H1 (cell line): Measurements from ENCODE around the gene CPA4. TPM values are rescaled to one million over a fixed set of nuclear protein-coding genes. Genes with fewer than 3 reads are reported as not detected.

Source experiments
- CTCF ChIA-PET: fragments of 300-600 bp; sonication (Branson Sonifier 250); formaldehyde crosslinking; loops from one replicate; lab custom pipeline; 2021; ENCODE audit not compliant: partially characterized antibody; lab: Charles Lee
- POLR2A ChIA-PET: fragments of 300-600 bp; sonication (Branson Sonifier 250); formaldehyde crosslinking; loops from one replicate; lab custom pipeline; 2021; ENCODE audit warnings: inconsistent platforms; ENCODE audit not compliant: partially characterized antibody; lab: Charles Lee
- DNase-seq, 2 experiments: peaks; one replicate each; pipeline versions ENCODE4 v3.0.0 to v3.0.0-alpha.2; 2010 to 2022; ENCODE audit warnings: low spot score in 2 of 2, low read depth in 1 of 2, mixed read lengths in 1 of 2
- FAIRE-seq: peaks from 2 replicates; lab custom pipeline; 2011; peaks lifted over from hg19 to GRCh38; lab: Jason Lieb, UNC
- H2AFZ ChIP-seq: 2 replicates; pipeline ENCODE4 v1.8.1; 2012; ENCODE audit warnings: low read length, inconsistent platforms
- H2AK5ac ChIP-seq: 2 replicates; pipeline ENCODE4 v1.6.1; 2013; ENCODE audit warnings: low read depth, low read length
- H2BK120ac ChIP-seq: replicated peaks from 2 replicates; pipeline ENCODE3; 2013; ENCODE audit warnings: low read depth, low read length, inconsistent platforms
- H2BK12ac ChIP-seq: 2 replicates; pipeline ENCODE4 v1.6.1; 2013; ENCODE audit warnings: low read depth, low read length
- H2BK15ac ChIP-seq: 2 replicates; pipeline ENCODE4 v1.6.1; 2013; ENCODE audit warnings: low read length
- H2BK20ac ChIP-seq: 2 replicates; pipeline ENCODE4 v1.6.1; 2013; ENCODE audit warnings: low read length
- H2BK5ac ChIP-seq: 2 replicates; pipeline ENCODE4 v1.6.1; 2013; ENCODE audit warnings: low read depth, low read length
- H3K14ac ChIP-seq: 2 replicates; pipeline ENCODE4 v1.6.1; 2013; ENCODE audit warnings: inconsistent platforms; ENCODE audit not compliant: insufficient read length
- H3K18ac ChIP-seq: 2 replicates; pipeline ENCODE4 v1.6.1; 2013; ENCODE audit warnings: low read length; ENCODE audit errors: extremely low read depth
- H3K23ac ChIP-seq: 2 replicates; pipeline ENCODE4 v1.6.1; 2013; ENCODE audit warnings: inconsistent platforms; ENCODE audit not compliant: insufficient read length
- H3K23me2 ChIP-seq: 2 replicates; pipeline ENCODE4 v1.6.1; 2013; ENCODE audit warnings: low read depth, low read length
- H3K27ac ChIP-seq: 2 replicates; pipeline ENCODE4 v1.6.1; 2011; ENCODE audit warnings: low read depth, low read length, inconsistent platforms
- H3K27me3 ChIP-seq, 4 experiments: replicated peaks in 1 of 4; 1 replicate in 1 of 4; 2 replicates in 3 of 4; pipeline versions ENCODE4 v1.6.1 to v1.8.1; 2011 to 2013; ENCODE audit warnings: low read length in 3 of 4, mild to moderate bottlenecking in 3 of 4, inconsistent platforms in 2 of 4, mixed read lengths in 2 of 4, moderate library complexity in 1 of 4; ENCODE audit not compliant: control insufficient read depth in 3 of 4, insufficient read depth in 3 of 4; ENCODE audit errors: extremely low read depth in 1 of 4
- H3K36me3 ChIP-seq, 4 experiments: 2 replicates each; pipeline versions ENCODE4 v1.6.1 to v1.8.1; 2011 to 2013; ENCODE audit warnings: mild to moderate bottlenecking in 4 of 4, low read length in 3 of 4, moderate library complexity in 2 of 4, control low read depth in 1 of 4, inconsistent platforms in 1 of 4; ENCODE audit not compliant: insufficient read depth in 4 of 4, control insufficient read depth in 2 of 4
- H3K4ac ChIP-seq: replicated peaks from 2 replicates; pipeline ENCODE3; 2013; ENCODE audit warnings: low read length, low read depth, mixed read lengths, inconsistent platforms; ENCODE audit not compliant: insufficient read length
- H3K4me1 ChIP-seq, 4 experiments: replicated peaks in 1 of 4; 1 replicate in 1 of 4; 2 replicates in 3 of 4; pipeline versions ENCODE4 v1.6.1 to v1.8.1; 2011 to 2013; ENCODE audit warnings: low read length in 3 of 4, inconsistent platforms in 2 of 4, mixed read lengths in 1 of 4; ENCODE audit not compliant: insufficient read depth in 4 of 4, control insufficient read depth in 3 of 4
- H3K4me2 ChIP-seq, 2 experiments: 2 replicates each; pipeline versions ENCODE4 v1.6.1 to v1.8.1; 2011 to 2013; ENCODE audit warnings: low read depth in 2 of 2, low read length in 2 of 2, control low read depth in 1 of 2, inconsistent platforms in 1 of 2, mild to moderate bottlenecking in 1 of 2; ENCODE audit not compliant: insufficient read depth in 1 of 2
- H3K4me3 ChIP-seq, 4 experiments: fragments of 200-600, 300-600 bp in 1 of 4; sonication (generic), shearing (Covaris generic), sonication (Bioruptor Twin) in 1 of 4; 2 replicates each; pipeline versions ENCODE4 v1.5.1 to v1.8.1; 2011 to 2016; ENCODE audit warnings: low read length in 4 of 4, low read depth in 3 of 4, control low read depth in 2 of 4, inconsistent platforms in 2 of 4, mild to moderate bottlenecking in 2 of 4, mixed read lengths in 1 of 4, moderate library complexity in 1 of 4; ENCODE audit not compliant: insufficient read depth in 2 of 4; ENCODE audit errors: extremely low read depth in 1 of 4
- H3K56ac ChIP-seq: replicated peaks from 2 replicates; pipeline ENCODE3; 2013; ENCODE audit warnings: low read depth, mild to moderate bottlenecking, mixed read lengths, low read length, inconsistent platforms; ENCODE audit not compliant: insufficient read length
- H3K79me1 ChIP-seq: 2 replicates; pipeline ENCODE4 v1.6.1; 2013; ENCODE audit warnings: low read depth, low read length, control low read depth
- H3K79me2 ChIP-seq, 2 experiments: 2 replicates each; pipeline versions ENCODE4 v1.6.1 to v1.8.1; 2012 to 2013; ENCODE audit warnings: low read length in 2 of 2, mild to moderate bottlenecking in 2 of 2, inconsistent platforms in 1 of 2; ENCODE audit not compliant: insufficient read depth in 2 of 2, control insufficient read depth in 1 of 2
- H3K9ac ChIP-seq, 4 experiments: replicated peaks in 1 of 4; 1 replicate in 1 of 4; 2 replicates in 3 of 4; pipeline versions ENCODE4 v1.6.1 to v1.8.1; 2011 to 2013; ENCODE audit warnings: low read depth in 3 of 4, low read length in 3 of 4, control low read depth in 2 of 4, mild to moderate bottlenecking in 2 of 4, moderate library complexity in 2 of 4, inconsistent platforms in 1 of 4; ENCODE audit errors: extremely low read depth in 1 of 4
- H3K9me3 ChIP-seq, 2 experiments: 2 replicates each; pipeline versions ENCODE4 v1.6.1 to v1.8.1; 2012 to 2013; ENCODE audit warnings: mild to moderate bottlenecking in 2 of 2, moderate library complexity in 2 of 2, control low read depth in 1 of 2, inconsistent platforms in 1 of 2, low read depth in 1 of 2, low read length in 1 of 2, mixed read lengths in 1 of 2; ENCODE audit not compliant: insufficient read depth in 2 of 2
- H4K20me1 ChIP-seq, 2 experiments: replicated peaks in 1 of 2; 2 replicates each; pipeline versions ENCODE3 to v1.8.1; 2011 to 2013; ENCODE audit warnings: inconsistent platforms in 2 of 2, low read length in 2 of 2, mild to moderate bottlenecking in 1 of 2; ENCODE audit not compliant: insufficient read depth in 2 of 2, control insufficient read depth in 1 of 2
- H4K5ac ChIP-seq: 2 replicates; pipeline ENCODE4 v1.6.1; 2013; ENCODE audit warnings: low read length, low read depth, mixed read lengths, inconsistent platforms; ENCODE audit not compliant: insufficient read length
- H4K8ac ChIP-seq: 2 replicates; pipeline ENCODE4 v1.8.0; 2013; ENCODE audit warnings: mild to moderate bottlenecking, moderate library complexity, low read length, inconsistent platforms; ENCODE audit not compliant: insufficient read depth; ENCODE audit errors: extremely low read depth
- H4K91ac ChIP-seq: replicated peaks from 2 replicates; pipeline ENCODE3; 2013; ENCODE audit warnings: low read length, mixed read lengths, inconsistent platforms; ENCODE audit not compliant: insufficient read length
- ATF2 ChIP-seq: IDR thresholded peaks from 2 replicates; pipeline ENCODE4 v1.6.1; 2012; ENCODE audit warnings: low read length, inconsistent platforms
- E2F6 ChIP-seq: IDR thresholded peaks from 2 replicates; pipeline ENCODE4 v1.6.1; 2012; ENCODE audit warnings: inconsistent platforms
- EGR1 ChIP-seq: IDR thresholded peaks from 2 replicates; pipeline ENCODE4 v1.6.1; 2011; ENCODE audit warnings: low read depth, low read length, borderline replicate concordance
- NRF1 ChIP-seq: IDR thresholded peaks from 2 replicates; pipeline ENCODE4 v1.6.1; 2011; ENCODE audit warnings: mild to moderate bottlenecking, low read depth, low read length, improper control_type of control experiment
- RAD21 ChIP-seq, 2 experiments: IDR thresholded peaks in 1 of 2; conservative IDR thresholded peaks in 1 of 2; 2 replicates each; pipeline ENCODE4 v1.6.1; 2011; ENCODE audit warnings: low read depth in 2 of 2, low read length in 2 of 2, improper control_type of control experiment in 1 of 2, inconsistent platforms in 1 of 2, mild to moderate bottlenecking in 1 of 2, moderate library complexity in 1 of 2
- RNF2 ChIP-seq: fragments of 200-900, 300-1000 bp; sonication (generic); IDR thresholded peaks from 2 replicates; pipeline ENCODE4 v1.7.1; 2016; ENCODE audit warnings: borderline replicate concordance, low read depth, mild to moderate bottlenecking, antibody characterized with exemption, low read length; ENCODE audit not compliant: poor library complexity, severe bottlenecking; ENCODE audit errors: missing control alignments
- SUZ12 ChIP-seq: fragments of 200-600 bp; sonication (generic); IDR thresholded peaks from 2 replicates; pipeline ENCODE4 v1.6.1; 2012; ENCODE audit warnings: mild to moderate bottlenecking, inconsistent platforms, low read length, moderate library complexity, mixed read lengths
- USF2 ChIP-seq: IDR thresholded peaks from 2 replicates; pipeline ENCODE4 v1.6.1; 2011; ENCODE audit warnings: low read length, improper control_type of control experiment
- WGBS, 2 experiments: shearing (Covaris generic) in 1 of 2; methylation state at CpG; one replicate each; pipeline versions ENCODE4 v1.1.6 to v1.1.7; 2013 to 2015; ENCODE audit warnings: low lambda C conversion rate in 2 of 2, mixed read lengths in 2 of 2, inconsistent platforms in 1 of 2, low coverage in 1 of 2, missing lambda C conversion rate in 1 of 2; ENCODE audit not compliant: insufficient replicate concordance in 2 of 2, insufficient coverage in 1 of 2, insufficient read length in 1 of 2; ENCODE audit errors: extremely low coverage in 1 of 2, missing lambda C conversion rate in 1 of 2; 5-methylcytosine and 5-hydroxymethylcytosine counted together
- polyA plus RNA-seq, 7 experiments: library from polyadenylated mRNA; depleted of rRNA in 3 of 7; stranded (reverse) in 5 of 7; unstranded in 2 of 7; fragments of >200 nt in 5 of 7; fragments of 200-250 nt in 2 of 7; gene quantifications; 1 replicate in 5 of 7; 2 replicates in 1 of 7; 4 replicates in 1 of 7; pipeline versions ENCODE4 v1.2.1 to v1.2.3, GENCODE V29; 2011 to 2013; ENCODE audit warnings: missing spikeins in 2 of 7, mixed read lengths in 2 of 7
- total RNA-seq: library from RNA; stranded (reverse); fragmentation: NEBNext Ultra II Directional; extraction: Animal tissue kit (Norgen Biotek cat#: 25700); gene quantifications from 2 replicates; pipeline ENCODE4 v1.2.1, GENCODE V29; 2021

The CPA4 gene
- total and polyA plus RNA-seq, 2 of the 8 experiments (the other 6 are each of a cell fraction or from before 2014, with no cell fraction given), result 0.03 TPM; not detected in 1

GRCh38 chr7:130258494-130259078, 34.4 kb upstream of the CPA4 start:
- Histone ChIP-seq H2BK20ac (no peak overlapping the region), H2BK12ac (no peak overlapping the region), H3K14ac (no peak overlapping the region), H3K4me1 (peaks cover 0 to 6% (median 2%) of the 10 kb centered on the region in 4 experiments; a peak in 3 of 7 replicates), H3K4me3 (no peak overlapping the region), H4K91ac (no peak overlapping the region), H2AK5ac (no peak overlapping the region), H4K8ac (no peak overlapping the region), H3K27me3 (no peaks in the 10 kb centered on the region), H3K56ac (no peak overlapping the region), H3K18ac (no peak overlapping the region), H3K27ac (no peak overlapping the region), H3K79me2 (no peaks in the 10 kb centered on the region), H2BK120ac (no peak overlapping the region), H2AFZ (no peak overlapping the region), H3K9me3 (peaks cover 7 to 24% of the 10 kb centered on the region in 2 experiments; a peak in 3 of 4 replicates), H3K23ac (no peak overlapping the region), H3K9ac (no peak overlapping the region), H2BK15ac (no peak overlapping the region), H3K36me3 (peaks cover 0 to 2% (median 0%) of the 10 kb centered on the region in 4 experiments; a peak in 1 of 8 replicates), H3K4me2 (no peak overlapping the region), H3K23me2 (no peaks in the 10 kb centered on the region), H3K4ac (no peak overlapping the region), H4K20me1 (no peaks in the 10 kb centered on the region), H2BK5ac (no peak overlapping the region), H3K79me1 (no peaks in the 10 kb centered on the region), H4K5ac (no peak overlapping the region)
- WGBS, 2 experiments, result 78% methylated on average over 1 of the region's 1 CpG; no CpG with 5 or more reads in 1 of the 2 experiments
- FAIRE-seq (no peak), DNase-seq (no peak)
- POLR2A ChIA-PET, result interaction anchor here (0.9 to 2.3 kb wide), 2 partner anchors 14 kb away, joined by 4 to 12 read pairs; no protein-coding TSS in a partner anchor
- CTCF ChIA-PET, result no interaction called here
- no peak for TF ChIP-seq ATF2
- no peak for TF ChIP-seq SUZ12
- TF ChIP-seq RAD21 (IDR thresholded peaks at IDR 0.05 in 1 of 2, conservative IDR thresholded peaks at IDR 0.05 in 1 of 2; ENCODE audit: low read depth in 2 of 2, low read length in 2 of 2), result no peak
- TF ChIP-seq RNF2, result no peak
- no peak for TF ChIP-seq NRF1
- TF ChIP-seq EGR1, result no peak
- TF ChIP-seq E2F6, result no peak
- TF ChIP-seq USF2, result no peak
